ENCODE data around the gene ATG4C. TPM values are rescaled to one million over a fixed set of nuclear protein-coding genes. Genes with fewer than 3 reads are reported as not detected.
A peak's percentile ranks its signal among the peaks of the same experiment; 100 is the strongest.

The ATG4C gene
- total and polyA plus RNA-seq, 2 donors from 2014 or later, result 8.7 to 9.5 TPM

DNA sequence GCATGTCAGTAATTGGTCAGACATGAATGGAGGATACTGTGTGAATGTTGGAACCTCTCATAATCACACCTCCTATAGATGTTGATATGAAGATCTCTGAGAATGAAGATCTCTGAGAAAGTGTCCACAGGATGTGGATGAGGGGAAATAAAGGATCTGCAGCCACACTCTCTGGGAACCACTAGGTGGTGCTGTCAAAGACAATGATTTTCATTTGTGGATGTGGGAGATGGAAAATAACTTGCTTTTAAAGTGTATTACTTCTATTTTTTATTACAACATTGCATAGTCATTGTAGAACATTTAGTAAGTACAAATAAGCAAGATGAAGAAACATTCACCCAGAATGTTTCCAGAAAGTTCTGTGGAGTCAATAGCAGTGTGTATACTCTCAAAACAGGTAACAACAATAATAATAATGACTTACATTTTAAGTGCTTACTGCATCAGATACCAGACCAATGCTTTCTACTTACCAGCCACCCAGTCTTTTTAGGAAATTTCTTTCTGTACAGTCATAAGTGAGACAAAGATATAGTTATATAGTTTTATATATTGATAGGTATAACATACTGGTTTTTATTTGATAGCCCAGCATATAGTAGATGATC lies 128.2 kb downstream of the ATG4C start:
- TF ChIP-seq, protein P1, sequence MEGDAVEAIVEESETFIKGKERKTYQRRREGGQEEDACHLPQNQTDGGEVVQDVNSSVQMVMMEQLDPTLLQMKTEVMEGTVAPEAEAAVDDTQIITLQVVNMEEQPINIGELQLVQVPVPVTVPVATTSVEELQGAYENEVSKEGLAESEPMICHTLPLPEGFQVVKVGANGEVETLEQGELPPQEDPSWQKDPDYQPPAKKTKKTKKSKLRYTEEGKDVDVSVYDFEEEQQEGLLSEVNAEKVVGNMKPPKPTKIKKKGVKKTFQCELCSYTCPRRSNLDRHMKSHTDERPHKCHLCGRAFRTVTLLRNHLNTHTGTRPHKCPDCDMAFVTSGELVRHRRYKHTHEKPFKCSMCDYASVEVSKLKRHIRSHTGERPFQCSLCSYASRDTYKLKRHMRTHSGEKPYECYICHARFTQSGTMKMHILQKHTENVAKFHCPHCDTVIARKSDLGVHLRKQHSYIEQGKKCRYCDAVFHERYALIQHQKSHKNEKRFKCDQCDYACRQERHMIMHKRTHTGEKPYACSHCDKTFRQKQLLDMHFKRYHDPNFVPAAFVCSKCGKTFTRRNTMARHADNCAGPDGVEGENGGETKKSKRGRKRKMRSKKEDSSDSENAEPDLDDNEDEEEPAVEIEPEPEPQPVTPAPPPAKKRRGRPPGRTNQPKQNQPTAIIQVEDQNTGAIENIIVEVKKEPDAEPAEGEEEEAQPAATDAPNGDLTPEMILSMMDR (IDR thresholded peaks at IDR 0.05; ENCODE audit: borderline replicate concordance, extremely low read depth, insufficient read depth), result peak; percentile 40
- H3K4me1 ChIP-seq (ENCODE audit: control insufficient read depth in 2 of 3, insufficient read depth in 2 of 3, low read depth in 1 of 3, low read length in 3 of 3), result no peaks in the 10 kb centered on the region
- no peaks in the 10 kb centered on the region for H3K36me3 ChIP-seq (ENCODE audit: control insufficient read depth in 2 of 3, insufficient read depth in 3 of 3, low read length in 3 of 3)
- DNase-seq, result no peak
- H3K9ac ChIP-seq (ENCODE audit: low read length in 3 of 3), result no peak overlapping the region
- FAIRE-seq, result no peak
- no peak overlapping the region for H3K4me3 ChIP-seq (ENCODE audit: low read length in 3 of 3)
- H3K27ac ChIP-seq (ENCODE audit: low read depth in 2 of 2, low read length in 2 of 2), result no peak overlapping the region
- intact Hi-C loops (cut with DNase I), result no loop called here
- H3K9me3 ChIP-seq (ENCODE audit: control insufficient read depth in 2 of 3, insufficient read depth in 1 of 3, low read length in 3 of 3), result no peaks in the 10 kb centered on the region
- H3K27me3 ChIP-seq (ENCODE audit: control insufficient read depth, insufficient read depth, low read length), result no peaks in the 10 kb centered on the region

Other genes starting within 250 kb of the ATG4C start
- gene ANGPTL3, start 186.6 kb upstream of the ATG4C start, total RNA-seq, result 0.41 TPM
- gene ANGPTL3, start 186.6 kb upstream of the ATG4C start, polyA plus RNA-seq (ENCODE audit: insufficient read depth, low read depth, low replicate concordance), result 19.2 TPM
- gene DOCK7, start 95.7 kb upstream of the ATG4C start, total RNA-seq, result 34.0 TPM
- gene DOCK7, start 95.7 kb upstream of the ATG4C start, polyA plus RNA-seq (ENCODE audit: insufficient read depth, low read depth, low replicate concordance), result 11.0 TPM